ENCODE measurements around the gene FPR2. TPM values are rescaled to one million over a fixed set of nuclear protein-coding genes. Genes with fewer than 3 reads are reported as not detected.

The FPR2 gene
- polyA plus RNA-seq, 3 donors: 36.2 to 108 (median 70.3) TPM

DNA sequence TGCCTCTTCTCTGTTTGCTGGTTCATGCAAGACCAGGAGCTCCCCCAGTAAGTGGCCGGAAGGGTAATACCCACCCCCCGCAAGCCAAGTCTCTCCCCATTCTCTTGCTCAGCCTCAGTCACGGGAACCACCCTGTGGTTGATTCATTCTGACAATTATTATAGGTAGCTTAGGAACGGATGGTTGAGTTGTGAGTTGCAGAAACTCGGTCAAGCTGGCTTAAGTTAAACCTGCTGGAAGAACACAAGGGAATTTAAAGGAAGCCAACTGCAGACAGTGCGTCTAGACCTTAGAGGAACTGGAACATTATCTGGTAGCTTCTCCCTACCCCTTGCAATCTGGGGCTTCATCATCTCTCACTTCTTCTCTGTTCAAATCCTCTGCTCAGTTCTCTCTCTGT lies 18.2 kb upstream of the FPR2 start:
- DNase-seq: peak in 2 of 3 donors; percentile 43 to 59
- Histone ChIP-seq H3K27me3 (ENCODE audit: control insufficient read depth in 2 of 2, insufficient read depth in 2 of 2, low read length in 2 of 2) (no peaks in the 10 kb centered on the region), H3K4me1 (ENCODE audit: control insufficient read depth in 1 of 2, insufficient read depth in 2 of 2, low read length in 2 of 2) (peaks cover 51 to 77% of the 10 kb centered on the region in 2 donors), H3K27ac (ENCODE audit: low read depth in 1 of 2, low read length in 2 of 2) (peak overlapping the region in 1 of 2 donors; percentile 20), H3K9me3 (replicated peaks in 1 of 2; ENCODE audit: control insufficient read depth in 1 of 2, insufficient read depth in 1 of 2, low read length in 2 of 2) (no peaks in the 10 kb centered on the region), H3K4me3 (replicated peaks in 1 of 3; ENCODE audit: low read depth in 2 of 3, low read length in 3 of 3) (no peak overlapping the region), H3K9ac (ENCODE audit: insufficient read depth, low read length, poor library complexity, severe bottlenecking) (no peak overlapping the region), H3K36me3 (replicated peaks in 1 of 2; ENCODE audit: control insufficient read depth in 1 of 2, insufficient read depth in 2 of 2, low read length in 2 of 2) (peaks cover 27 to 48% of the 10 kb centered on the region in 2 donors), H4K20me1 (ENCODE audit: insufficient read depth, low read length) (peaks cover 43% of the 10 kb centered on the region), H3K79me2 (ENCODE audit: insufficient read depth, low read length) (peaks cover 32% of the 10 kb centered on the region), H3K4me2 (replicated peaks; ENCODE audit: extremely low read depth, low read length, poor library complexity, severe bottlenecking) (no peak overlapping the region), H2AFZ (ENCODE audit: insufficient read depth, low read depth, low read length, poor library complexity, severe bottlenecking) (no peak overlapping the region)
- Mint-ChIP-seq H3K27me3 (ENCODE audit: low read depth in 3 of 3) (peaks cover 0 to 8% (median 5%) of the 10 kb centered on the region in 3 donors), H3K36me3 (peaks cover 50 to 64% of the 10 kb centered on the region in 2 donors), H3K4me1 (peaks cover 64% of the 10 kb centered on the region), H3K4me3 (no peak overlapping the region), H3K9me3 (peaks cover 0 to 5% (median 0%) of the 10 kb centered on the region in 7 donors), H3K27ac (peak overlapping the region; percentile 35 to 88 (median 70))
- intact Hi-C loops (cut with micrococcal nuclease): no loop called here
- TF ChIP-seq CTCF (IDR thresholded peaks at IDR 0.05): no peak
- 60% methylated on average over 1 of the region's 6 CpGs for WGBS (ENCODE audit: insufficient coverage)

GRCh38 chr19:51743405-51743804 lies 17.6 kb upstream of the FPR2 start:
- H3K4me1 ChIP-seq (ENCODE audit: control insufficient read depth in 1 of 2, insufficient read depth in 2 of 2, low read length in 2 of 2): peaks cover 51 to 77% of the 10 kb centered on the region in 2 donors

More at GRCh38 chr19:51743405-51743804, 17.6 kb upstream of the FPR2 start:
- Histone ChIP-seq H3K4me3 (replicated peaks in 1 of 3; ENCODE audit: low read depth in 2 of 3, low read length in 3 of 3) (no peak overlapping the region), H3K36me3 (replicated peaks in 1 of 2; ENCODE audit: control insufficient read depth in 1 of 2, insufficient read depth in 2 of 2, low read length in 2 of 2) (peaks cover 27 to 49% of the 10 kb centered on the region in 2 donors), H3K4me2 (replicated peaks; ENCODE audit: extremely low read depth, low read length, poor library complexity, severe bottlenecking) (no peak overlapping the region), H3K79me2 (ENCODE audit: insufficient read depth, low read length) (peaks cover 38% of the 10 kb centered on the region), H3K9ac (ENCODE audit: insufficient read depth, low read length, poor library complexity, severe bottlenecking) (no peak overlapping the region), H4K20me1 (ENCODE audit: insufficient read depth, low read length) (peaks cover 49% of the 10 kb centered on the region), H3K27me3 (ENCODE audit: control insufficient read depth in 2 of 2, insufficient read depth in 2 of 2, low read length in 2 of 2) (no peaks in the 10 kb centered on the region), H2AFZ (ENCODE audit: insufficient read depth, low read depth, low read length, poor library complexity, severe bottlenecking) (no peak overlapping the region), H3K27ac (ENCODE audit: low read depth in 1 of 2, low read length in 2 of 2) (peak overlapping the region in 1 of 2 donors; percentile 20), H3K9me3 (replicated peaks in 1 of 2; ENCODE audit: control insufficient read depth in 1 of 2, insufficient read depth in 1 of 2, low read length in 2 of 2) (no peaks in the 10 kb centered on the region)
- DNase-seq: no peak
- H3K4me1 Mint-ChIP-seq: peaks cover 66% of the 10 kb centered on the region
- H3K27ac Mint-ChIP-seq: peak overlapping the region in 5 of 7 donors; percentile 23 to 88 (median 80)
- no peak overlapping the region for H3K4me3 Mint-ChIP-seq
- peaks cover 0 to 5% (median 5%) of the 10 kb centered on the region in 3 donors for H3K27me3 Mint-ChIP-seq (ENCODE audit: low read depth in 3 of 3)
- peaks cover 53 to 70% of the 10 kb centered on the region in 2 donors for H3K36me3 Mint-ChIP-seq
- H3K9me3 Mint-ChIP-seq: peaks cover 0 to 4% (median 0%) of the 10 kb centered on the region in 7 donors
- intact Hi-C loops (cut with micrococcal nuclease): no loop called here
- 100% methylated on average over 2 of the region's 3 CpGs for WGBS (ENCODE audit: insufficient coverage)
- no peak for TF ChIP-seq CTCF (IDR thresholded peaks at IDR 0.05)

All from CD14-positive monocyte (primary cell).